ENCODE results near the gene ZFPL1.

ZFPL1 gene

DNA sequence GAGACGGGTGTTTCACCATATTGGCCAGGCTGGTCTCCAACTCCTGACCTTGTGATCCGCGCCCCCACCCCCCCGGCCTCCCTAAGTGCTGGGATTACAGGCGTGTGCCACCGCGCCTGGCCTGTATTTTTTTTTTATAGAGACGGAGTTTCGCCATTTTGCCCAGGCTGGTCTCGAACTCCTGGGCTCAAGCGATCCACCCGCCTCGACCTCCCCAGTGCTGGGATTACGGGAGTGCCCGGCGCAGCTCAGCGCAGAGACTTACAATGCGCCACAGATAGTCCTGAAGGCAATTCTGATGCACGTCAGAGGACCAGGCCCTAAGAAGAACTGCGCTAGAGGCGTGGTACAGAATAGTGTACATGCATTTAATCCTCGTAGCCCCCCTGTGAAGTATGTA is 11.4 kb downstream of the ZFPL1 start:
- no peak for DNase-seq (ENCODE audit: low spot score)

DNA sequence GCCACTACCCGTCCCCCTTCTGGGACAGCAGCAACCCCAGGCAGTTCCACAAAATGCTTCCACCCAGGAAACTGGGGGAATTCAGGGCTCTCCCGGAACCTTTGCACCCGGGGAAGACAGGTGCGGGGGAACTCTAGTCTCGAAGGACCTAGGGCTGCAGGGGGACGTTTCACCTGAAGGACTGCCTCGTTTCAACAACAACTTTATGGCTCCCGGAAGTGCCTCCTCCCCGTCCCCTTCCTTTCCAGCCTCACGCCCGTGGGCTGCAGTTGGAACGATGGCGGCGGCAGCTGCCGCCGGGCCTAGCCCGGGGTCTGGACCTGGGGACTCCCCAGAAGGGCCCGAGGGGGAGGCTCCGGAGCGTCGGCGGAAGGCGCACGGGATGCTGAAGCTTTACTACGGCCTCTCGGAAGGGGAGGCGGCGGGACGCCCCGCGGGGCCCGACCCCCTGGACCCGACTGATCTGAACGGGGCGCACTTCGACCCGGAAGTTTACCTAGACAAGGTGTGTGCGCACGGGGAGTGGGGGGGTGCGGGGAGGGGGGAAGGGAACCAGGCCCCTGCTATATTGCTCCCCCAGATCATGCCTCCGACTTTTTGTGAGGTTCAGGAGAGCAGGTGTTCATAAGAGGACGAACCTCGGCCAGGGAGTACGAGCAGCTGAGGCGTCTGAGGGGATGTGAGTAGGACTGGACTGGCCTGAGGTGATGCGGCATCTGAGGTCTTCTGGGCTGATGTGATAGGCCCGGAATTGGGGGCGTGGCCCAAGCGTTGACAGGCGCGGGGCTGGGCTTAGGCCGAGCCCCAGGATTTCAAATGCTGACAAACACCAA is 12.2 kb downstream of the ZFPL1 start, which contains the start of gene VPS51:
Gene VPS51, plus strand, starts transcription at position 241 of the 833 bp plus-strand sequence. Its CDS starts 37 bp downstream, at position 278.
- peak; percentile 92 for DNase-seq (ENCODE audit: low spot score)

DNA sequence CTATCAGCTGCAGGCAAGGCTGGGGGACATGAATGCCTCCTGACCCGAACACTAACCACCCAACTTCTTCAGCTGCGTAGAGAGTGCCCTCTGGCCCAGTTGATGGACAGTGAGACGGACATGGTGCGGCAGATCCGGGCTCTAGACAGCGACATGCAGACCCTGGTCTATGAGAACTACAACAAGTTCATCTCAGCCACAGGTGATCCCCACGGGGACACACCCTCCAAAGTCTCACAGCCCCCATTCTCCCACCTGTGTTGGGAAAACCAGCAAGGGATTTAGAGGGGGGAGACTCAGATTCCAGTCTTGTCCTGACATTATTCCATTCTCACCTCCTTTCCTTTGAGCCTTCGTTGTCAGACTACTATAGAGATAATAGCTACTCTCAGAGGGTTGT is 12.9 kb downstream of the ZFPL1 start:
- DNase-seq (ENCODE audit: low spot score): no peak

DNA sequence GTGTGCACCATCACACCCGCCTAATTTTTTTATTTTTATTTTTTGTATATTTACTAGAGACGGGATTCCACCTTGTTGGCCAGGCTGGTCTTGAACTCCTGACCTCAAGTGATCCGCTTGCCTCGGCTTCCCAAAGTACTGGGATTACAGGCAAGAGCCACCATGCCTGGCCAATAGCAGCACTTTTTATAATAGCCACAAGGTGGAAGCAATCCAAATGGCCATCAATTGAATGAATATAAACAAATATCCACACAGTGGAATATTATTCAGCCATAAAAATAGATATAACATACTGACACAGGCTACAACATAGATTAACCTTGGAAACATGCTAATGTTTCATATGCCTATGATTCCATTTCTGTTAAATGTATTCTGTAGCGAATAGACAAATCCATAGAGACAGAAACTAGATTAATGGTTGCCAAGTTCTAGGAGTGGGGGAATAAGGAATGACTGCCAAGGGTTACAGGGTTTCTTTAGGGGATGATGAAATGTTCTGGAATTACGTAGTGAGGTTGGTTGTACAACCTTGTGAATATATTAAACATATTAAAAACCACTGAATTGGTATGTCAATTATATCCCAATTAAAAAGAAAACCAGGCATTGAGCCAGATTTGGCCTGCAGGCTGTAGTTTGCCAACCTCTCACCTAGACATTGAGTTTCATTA is 16.8 kb downstream of the ZFPL1 start:
- DNase-seq (ENCODE audit: low spot score): no peak

DNA sequence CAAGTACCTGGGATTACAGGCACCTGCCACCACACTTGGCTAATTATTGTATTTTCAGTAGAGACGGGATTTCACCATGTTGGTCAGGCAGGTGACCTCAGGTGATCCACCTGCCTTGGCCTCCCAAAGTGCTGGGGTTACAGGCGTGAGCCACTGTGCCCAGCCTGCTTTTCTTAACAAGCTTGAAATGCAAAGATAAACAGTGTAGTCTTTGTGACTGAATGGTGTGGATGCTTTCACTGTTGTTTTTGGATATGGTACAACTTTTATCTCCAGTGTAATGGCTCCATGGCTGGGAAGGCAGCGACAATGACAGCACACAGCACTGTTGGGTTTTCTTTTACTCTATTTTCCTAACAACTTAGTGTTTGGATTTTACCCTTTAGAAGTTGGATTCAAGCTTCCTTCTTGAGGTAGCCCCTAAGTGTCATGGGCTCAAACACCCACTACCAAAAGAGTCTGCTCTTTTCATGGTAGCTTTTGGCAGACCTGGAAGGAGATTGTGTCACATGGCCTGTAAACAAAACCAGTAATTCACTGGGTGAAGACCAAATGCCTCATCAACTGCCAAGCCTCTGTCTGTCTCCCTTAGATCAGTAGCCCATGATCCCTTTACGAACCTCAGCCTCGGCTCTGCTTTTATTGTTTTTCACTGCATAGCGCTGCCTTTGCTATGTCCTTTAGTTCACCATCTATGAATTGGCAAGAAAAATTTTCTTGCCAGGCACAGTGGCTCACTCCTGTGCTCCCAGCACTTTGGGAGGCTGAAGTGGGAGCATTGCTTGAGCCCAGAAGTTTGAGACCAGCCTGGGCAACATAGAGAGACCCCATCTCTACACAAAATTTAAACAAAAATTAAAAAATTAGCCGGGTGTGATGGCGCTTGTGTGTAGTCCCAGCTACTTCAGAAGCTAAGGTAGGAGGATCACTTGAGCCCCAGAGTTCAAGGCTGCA is 18.4 kb downstream of the ZFPL1 start:
- DNase-seq (ENCODE audit: low spot score): no peak

DNA sequence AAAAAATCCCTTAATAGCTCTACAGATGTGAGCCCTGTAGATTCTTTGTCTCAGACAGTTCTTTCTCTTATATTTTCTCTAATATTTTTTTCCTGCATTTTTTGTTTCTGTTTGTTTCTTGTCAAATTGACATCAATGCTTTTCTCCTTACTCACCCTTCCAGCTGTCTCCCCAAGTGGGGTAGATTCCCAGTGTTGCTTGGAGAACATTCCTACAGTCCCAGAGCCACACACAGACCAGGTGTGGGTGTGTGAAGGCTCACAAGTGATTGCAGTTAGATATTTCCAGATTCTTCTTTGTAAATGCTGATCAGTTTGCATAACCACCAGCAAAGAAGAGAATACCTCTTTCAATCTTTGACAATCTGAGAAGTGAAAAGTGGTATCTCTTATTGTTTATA is 19.5 kb downstream of the ZFPL1 start:
- no peak for DNase-seq (ENCODE audit: low spot score)

DNA sequence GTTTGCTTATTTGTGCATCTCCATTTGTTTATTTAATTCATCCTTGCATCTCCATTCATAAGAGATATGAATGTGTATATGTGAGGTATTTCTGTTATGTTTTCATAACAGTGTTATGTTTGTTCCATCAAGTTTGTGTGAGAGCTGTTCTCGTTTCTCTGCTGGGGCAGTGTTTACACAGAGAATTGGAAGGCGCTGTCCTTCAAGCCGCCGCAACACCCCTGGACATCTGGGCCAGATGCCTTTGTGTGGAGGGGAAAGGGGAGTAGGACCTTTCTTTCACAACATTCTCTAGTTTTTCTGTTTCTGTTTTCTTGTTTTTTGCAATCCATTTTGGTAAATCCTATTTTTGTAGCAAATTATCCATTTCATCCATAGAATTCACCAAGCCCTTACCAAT is 20.6 kb downstream of the ZFPL1 start:
- DNase-seq (ENCODE audit: low spot score): no peak

DNA sequence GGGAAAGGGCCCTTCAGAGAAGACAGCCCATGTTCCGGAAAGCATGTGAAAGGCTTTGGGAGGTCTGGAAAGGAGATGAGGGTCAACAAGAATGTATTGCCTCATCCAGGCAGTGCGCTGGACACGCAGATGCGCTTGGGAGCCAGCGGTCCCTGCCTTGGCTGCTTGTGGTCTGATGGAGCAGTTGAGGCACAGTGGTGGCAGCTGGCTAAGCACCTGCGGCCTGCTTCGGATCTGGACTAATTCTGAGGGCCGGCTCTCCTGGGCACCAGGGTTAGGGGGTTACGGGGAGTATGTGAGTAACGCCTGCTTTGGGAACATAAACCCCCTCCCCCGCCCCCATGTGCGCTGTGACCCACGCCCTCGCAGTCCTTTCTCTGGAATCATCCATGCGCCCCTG is 23.1 kb downstream of the ZFPL1 start:
- DNase-seq (ENCODE audit: low spot score): no peak

DNA sequence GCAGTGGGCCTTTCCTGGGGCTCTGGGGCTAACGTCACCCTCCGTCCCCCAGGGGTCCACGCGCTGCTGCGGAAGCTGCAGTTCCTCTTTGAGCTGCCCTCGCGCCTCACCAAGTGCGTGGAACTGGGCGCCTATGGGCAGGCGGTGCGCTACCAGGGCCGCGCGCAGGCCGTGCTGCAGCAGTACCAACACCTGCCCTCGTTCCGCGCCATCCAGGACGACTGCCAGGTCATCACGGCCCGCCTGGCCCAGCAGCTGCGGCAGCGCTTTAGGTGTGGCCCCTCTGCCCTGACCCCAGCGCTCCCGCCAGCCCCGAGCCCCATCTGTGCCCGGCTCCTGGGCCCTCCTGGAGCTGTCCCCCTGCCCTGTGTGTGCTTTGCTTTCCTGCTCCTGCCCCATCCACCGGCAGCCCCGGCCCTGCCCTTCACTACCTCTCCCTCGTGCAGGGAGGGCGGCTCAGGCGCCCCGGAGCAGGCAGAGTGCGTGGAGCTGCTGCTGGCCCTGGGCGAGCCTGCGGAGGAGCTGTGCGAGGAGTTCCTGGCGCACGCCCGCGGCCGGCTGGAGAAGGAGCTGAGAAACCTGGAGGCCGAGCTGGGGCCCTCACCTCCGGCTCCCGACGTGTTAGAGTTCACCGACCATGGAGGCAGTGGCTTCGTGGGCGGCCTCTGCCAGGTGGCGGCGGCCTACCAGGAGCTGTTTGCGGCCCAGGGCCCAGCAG is 23.9 kb downstream of the ZFPL1 start:
- DNase-seq (ENCODE audit: low spot score): no peak

DNA sequence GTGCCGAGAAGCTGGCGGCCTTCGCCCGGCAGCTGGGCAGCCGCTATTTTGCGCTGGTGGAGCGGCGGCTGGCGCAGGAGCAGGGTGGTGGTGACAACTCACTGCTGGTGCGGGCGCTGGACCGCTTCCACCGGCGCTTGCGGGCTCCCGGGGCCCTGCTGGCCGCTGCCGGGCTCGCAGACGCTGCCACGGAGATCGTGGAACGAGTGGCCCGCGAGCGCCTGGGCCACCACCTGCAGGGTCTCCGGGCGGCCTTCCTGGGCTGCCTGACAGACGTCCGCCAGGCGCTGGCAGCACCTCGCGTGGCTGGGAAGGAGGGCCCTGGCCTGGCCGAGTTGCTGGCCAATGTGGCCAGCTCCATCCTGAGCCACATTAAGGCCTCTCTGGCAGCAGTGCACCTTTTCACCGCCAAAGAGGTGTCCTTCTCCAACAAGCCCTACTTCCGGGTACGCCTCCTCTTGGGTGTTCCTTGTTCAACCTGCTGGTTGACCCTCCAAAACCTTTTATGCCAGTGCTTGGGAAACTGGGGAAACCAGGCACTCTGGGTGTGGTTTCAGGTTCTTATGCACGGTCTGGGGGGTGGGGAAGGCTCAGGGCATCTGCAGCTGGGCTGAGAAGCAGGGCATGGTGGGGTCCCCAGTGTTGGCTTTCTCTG is 24.6 kb downstream of the ZFPL1 start:
- no peak for DNase-seq (ENCODE audit: low spot score)

DNA sequence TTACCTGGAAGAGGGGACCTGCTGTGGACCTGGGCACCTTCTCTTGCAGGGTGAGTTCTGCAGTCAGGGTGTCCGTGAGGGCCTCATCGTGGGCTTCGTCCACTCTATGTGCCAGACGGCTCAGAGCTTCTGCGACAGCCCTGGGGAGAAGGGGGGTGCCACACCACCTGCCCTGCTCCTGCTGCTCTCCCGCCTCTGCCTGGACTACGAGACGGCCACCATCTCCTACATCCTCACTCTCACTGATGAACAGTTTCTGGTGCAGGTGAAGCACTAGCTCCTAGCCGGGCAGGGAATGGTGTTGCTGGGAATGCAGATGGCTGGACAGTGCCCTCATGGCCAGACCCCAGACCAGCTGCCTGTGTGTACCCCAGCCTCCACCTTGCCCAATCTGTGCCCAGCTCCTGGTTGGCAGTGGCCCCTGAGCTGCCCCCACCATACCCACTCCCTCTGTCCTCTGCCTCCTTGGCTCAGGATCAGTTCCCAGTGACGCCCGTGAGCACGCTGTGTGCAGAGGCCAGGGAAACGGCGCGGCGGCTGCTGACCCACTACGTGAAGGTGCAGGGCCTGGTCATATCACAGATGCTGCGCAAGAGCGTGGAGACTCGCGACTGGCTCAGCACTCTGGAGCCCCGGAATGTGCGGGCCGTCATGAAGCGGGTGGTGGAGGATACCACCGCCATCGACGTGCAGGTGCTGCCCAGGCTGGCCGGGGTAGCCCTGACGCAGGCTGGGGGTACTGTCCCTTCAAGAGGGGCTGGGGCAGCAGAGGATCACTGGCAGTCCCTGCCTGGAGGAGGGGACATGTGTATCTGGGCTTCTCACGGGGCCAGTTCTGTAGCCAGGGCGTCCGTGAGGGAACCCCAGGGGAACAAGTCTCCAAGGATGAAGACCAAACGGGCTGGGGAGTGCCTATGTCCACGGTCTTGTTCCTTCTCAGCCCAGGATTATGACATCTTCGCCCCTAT is 25.5 kb downstream of the ZFPL1 start:
- DNase-seq (ENCODE audit: low spot score): no peak

DNA sequence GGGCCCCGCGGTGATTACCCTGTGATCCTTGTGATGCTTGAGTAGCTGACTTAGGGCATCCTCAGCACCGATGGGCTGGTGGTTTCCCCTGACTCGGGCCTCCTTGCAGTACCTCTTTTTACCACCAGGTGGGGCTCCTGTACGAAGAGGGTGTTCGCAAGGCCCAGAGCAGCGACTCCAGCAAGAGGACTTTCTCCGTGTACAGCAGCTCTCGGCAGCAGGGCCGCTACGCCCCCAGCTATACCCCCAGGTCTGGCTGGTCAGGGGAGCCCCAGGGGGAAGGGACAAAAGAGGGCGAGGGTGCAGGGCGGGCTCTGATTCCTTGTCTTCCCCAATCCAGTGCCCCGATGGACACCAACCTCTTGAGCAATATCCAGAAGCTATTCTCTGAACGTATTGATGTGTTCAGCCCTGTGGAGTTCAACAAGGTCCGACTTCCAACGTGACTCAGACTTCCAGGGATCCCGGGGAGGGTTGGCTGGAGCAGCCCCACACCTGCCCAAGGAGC is 26.4 kb downstream of the ZFPL1 start:
- DNase-seq (ENCODE audit: low spot score): peak; percentile 88

DNA sequence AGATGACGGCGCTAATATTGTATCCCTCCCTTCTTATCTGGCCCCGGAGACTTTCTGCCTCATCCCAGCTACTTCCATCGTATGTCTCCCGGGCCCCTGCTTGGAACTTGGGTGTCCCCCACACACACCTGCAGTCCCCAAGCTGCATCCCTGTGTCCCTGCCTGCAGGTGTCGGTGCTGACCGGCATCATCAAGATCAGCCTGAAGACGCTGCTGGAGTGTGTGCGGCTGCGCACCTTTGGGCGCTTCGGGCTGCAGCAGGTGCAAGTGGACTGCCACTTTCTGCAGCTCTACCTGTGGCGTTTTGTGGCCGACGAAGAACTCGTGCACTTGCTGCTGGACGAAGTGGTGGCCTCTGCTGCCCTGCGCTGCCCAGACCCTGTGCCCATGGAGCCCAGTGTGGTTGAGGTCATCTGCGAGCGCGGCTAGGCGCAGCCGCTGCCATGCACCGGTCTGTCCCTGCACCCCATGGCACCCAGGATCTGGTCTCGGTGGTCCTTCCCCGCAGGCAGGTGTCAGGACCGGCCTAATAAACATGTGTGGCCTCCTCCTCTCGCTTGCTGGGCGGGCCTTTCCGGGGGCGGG is 27.2 kb downstream of the ZFPL1 start:
- no peak for DNase-seq (ENCODE audit: low spot score)

DNA sequence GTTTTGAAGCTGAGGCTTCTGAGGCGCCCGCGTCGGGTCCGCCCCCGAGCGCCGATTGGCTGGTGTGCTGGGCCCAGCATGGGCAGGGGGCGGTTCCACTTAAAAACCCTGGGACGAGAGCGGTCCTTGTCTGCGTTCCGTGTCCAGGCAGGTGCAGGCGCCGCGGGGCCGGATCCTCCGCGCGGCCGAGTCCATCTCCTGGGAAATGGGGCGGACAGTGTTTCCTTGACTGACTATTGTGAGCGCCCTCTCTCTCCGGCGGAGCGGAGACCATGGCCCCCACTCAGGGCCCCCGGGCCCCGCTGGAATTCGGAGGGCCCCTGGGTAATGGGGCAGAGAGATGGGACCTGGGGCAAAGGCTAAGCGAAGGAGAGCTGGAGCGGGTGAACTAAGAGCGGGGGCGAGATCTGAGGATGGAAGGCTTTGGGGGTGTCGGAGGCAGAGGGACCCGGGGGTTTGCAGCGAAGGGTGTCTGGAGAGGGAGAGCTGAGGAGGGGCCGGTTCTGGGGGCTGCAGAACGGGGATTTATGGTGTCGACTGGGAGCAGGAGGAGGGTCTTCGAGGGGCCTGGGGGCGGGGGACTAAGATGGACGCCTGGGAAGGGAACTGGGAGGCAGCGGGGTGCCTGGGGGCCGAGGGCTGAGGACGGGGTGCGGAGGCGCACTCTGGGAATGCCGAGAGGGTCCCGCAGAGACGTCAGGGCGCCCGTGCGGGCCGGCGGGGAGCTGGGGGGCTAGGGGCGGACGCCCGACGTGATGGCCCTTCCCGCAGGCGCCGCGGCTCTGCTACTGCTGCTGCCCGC is 27.9 kb downstream of the ZFPL1 start, which contains the start of gene TM7SF2:
Gene TM7SF2, plus strand, starts transcription at position 129 of the 802 bp plus-strand sequence. Its CDS starts 144 bp downstream, at position 273.
- peak; percentile 97 for DNase-seq (ENCODE audit: low spot score)

DNA sequence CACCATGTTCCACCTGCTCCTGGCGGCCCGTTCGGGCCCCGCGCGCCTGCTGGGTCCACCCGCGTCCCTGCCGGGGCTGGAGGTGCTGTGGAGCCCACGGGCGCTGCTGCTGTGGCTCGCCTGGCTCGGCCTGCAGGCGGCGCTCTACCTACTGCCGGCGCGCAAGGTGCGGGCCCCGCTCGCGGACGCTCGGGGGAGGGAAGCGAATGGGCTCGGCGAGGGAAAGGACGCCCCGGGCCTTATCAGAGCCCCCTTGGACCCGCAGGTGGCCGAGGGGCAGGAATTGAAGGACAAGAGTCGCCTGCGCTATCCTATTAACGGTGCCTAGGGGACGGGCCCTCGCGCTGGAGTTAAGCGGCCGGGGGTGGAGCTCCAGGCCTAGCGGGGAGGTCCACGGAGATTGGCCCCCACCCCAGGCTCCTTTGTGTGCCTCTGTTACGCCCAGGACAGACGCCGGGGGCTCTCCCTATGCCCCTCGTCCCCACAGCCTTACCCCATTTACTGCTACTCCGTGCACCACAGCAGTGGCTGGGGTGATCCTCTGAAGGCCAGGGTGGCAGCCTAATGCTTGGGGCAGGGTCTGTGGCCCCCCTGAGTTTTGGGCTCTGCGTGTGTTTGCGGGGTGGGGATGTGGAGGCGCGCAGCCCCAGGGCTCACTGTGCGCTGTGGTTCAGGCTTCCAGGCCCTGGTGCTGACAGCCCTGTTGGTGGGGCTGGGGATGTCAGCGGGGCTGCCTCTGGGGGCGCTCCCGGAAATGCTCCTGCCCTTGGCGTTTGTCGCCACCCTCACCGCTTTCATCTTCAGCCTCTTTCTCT is 28.7 kb downstream of the ZFPL1 start:
- peak; percentile 73 for DNase-seq (ENCODE audit: low spot score)

DNA sequence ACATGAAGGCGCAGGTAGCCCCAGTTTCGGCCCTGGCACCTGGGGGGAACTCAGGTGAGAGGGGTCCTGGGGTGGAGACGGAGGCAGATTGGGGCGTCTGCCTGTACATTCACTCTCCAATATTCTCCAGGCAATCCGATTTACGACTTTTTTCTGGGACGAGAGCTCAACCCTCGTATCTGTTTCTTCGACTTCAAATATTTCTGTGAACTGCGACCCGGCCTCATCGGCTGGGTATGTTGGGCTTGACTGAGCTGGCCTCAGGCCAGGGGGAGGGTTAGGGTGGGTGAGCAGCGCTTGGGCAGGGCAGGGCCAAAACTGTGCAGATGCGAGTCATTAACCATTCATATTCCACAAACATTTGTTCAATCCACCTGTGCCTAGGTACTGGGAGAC is 29.3 kb downstream of the ZFPL1 start:
- peak; percentile 36 for DNase-seq (ENCODE audit: low spot score)

DNA sequence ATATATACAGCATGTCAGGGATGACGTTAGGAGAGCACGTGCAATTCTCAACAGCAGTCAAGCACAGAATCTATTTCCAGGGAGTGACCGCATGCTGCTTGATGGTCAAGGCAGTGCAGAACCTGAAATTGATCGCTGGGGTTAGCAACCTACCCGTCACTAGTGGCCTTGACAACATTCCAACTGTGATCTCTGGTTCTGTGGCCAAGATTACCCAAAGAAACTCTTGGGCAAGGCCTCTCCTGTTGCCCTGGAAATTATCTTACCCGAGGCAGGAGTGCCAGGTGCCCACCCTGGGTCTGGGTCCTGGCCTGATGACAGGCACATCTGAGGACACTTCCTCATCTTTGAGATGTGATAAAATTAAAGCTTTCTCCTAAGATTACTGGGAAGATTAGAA is 29.8 kb downstream of the ZFPL1 start:
- no peak for DNase-seq (ENCODE audit: low spot score)

All from HuH-7 (cell line).